Transverse colon (tissue), 4 donors: ENCODE data around the gene LYZL6. TPM values are rescaled to one million over a fixed set of nuclear protein-coding genes. Genes with fewer than 3 reads are reported as not detected.

Source experiments
- DNase-seq: peaks from one replicate; pipeline ENCODE4 v3.0.0-alpha.2; 2019
- H3K27ac ChIP-seq, 4 donors: fragments of 200-600 bp; sonication (generic); 2 replicates each; pipeline ENCODE4 v1.5.1; 2016 to 2018; ENCODE audit warnings: inconsistent platforms in 4 of 4
- H3K27me3 ChIP-seq: fragments of 200-600 bp; sonication (generic); 2 replicates; pipeline ENCODE4 v1.5.1; 2017; ENCODE audit warnings: inconsistent platforms
- H3K36me3 ChIP-seq, 4 donors: fragments of 200-600 bp; sonication (generic); 2 replicates each; pipeline ENCODE4 v1.5.1; 2017 to 2019; ENCODE audit warnings: inconsistent platforms in 4 of 4
- H3K4me1 ChIP-seq, 4 donors: fragments of 200-600 bp; sonication (generic); 2 replicates each; pipeline ENCODE4 v1.5.1; 2017 to 2020; ENCODE audit warnings: inconsistent platforms in 4 of 4
- H3K4me3 ChIP-seq, 4 donors: fragments of 200-600 bp; sonication (generic); 1 replicate in 1 of 4; 2 replicates in 3 of 4; pipeline versions ENCODE4 v1.5.1 to v1.6.1; 2017 to 2019; ENCODE audit warnings: inconsistent platforms in 4 of 4
- H3K9me3 ChIP-seq, 2 donors: fragments of 200-600 bp; sonication (generic); 2 replicates each; pipeline ENCODE4 v1.5.1; 2017 to 2019; ENCODE audit warnings: inconsistent platforms in 2 of 2
- CTCF ChIP-seq, 5 experiments: fragments of 200-600 bp in 3 of 5; fragments of 450-650 bp in 2 of 5; sonication (generic) in 3 of 5; IDR thresholded peaks; 1 replicate in 2 of 5; 2 replicates in 3 of 5; pipeline ENCODE4 v1.5.1; 2016 to 2017; ENCODE audit warnings: antibody characterized with exemption in 5 of 5, inconsistent platforms in 3 of 5, mild to moderate bottlenecking in 2 of 5, moderate library complexity in 1 of 5
- EP300 ChIP-seq: sonication (generic); formaldehyde crosslinking; IDR thresholded peaks from one replicate; pipeline ENCODE4 v1.6.1; 2017; ENCODE audit warnings: antibody characterized with exemption, low read depth
- POLR2A ChIP-seq: fragments of 450-650 bp; IDR thresholded peaks from one replicate; pipeline ENCODE4 v1.6.1; 2016; ENCODE audit warnings: antibody characterized with exemption, mild to moderate bottlenecking, moderate library complexity
- POLR2AphosphoS5 ChIP-seq, 3 donors: sonication (generic); formaldehyde crosslinking; IDR thresholded peaks; one replicate each; pipeline ENCODE4 v1.6.1; 2016; ENCODE audit warnings: antibody characterized with exemption in 3 of 3
- WGBS, 2 donors: methylation state at CpG; one replicate each; pipeline ENCODE4 v1.1.5; 2018; ENCODE audit warnings: low coverage in 1 of 2; 5-methylcytosine and 5-hydroxymethylcytosine counted together
- in situ Hi-C, 4 donors: fragments of 200-750 bp; cut with MboI; loops; one replicate each; pipeline versions ENCODE4 v1.15.0 to v1.15.1; 2017; ENCODE audit warnings: low sequenced_read_pairs in 3 of 4, low pct_ligation_motif_present in 1 of 4, low pct_unique_long_range_greater_than_20kb in 1 of 4
- intact Hi-C: fragments of 100-400 bp; cut with DNase I; formaldehyde crosslinking; loops from one replicate; pipeline ENCODE4 v1.15.1; 2023; ENCODE audit warnings: low total_unique reads
- total RNA-seq, 4 donors: library from RNA; depleted of rRNA; stranded (reverse); fragments of >200 nt; gene quantifications; one replicate each; pipeline ENCODE4 v1.1.0, GENCODE V29; 2016

The LYZL6 gene
- total RNA-seq = not detected

GRCh38 chr17:35943537-35943936 lies at the start of gene LYZL6:
LYZL6 (minus strand) TSS chr17:35943713; CDS start chr17:35939356, 4,357 bp downstream.
- intact Hi-C loops (no loop called here), in situ Hi-C loops (no loop called here)
- H3K4me1 ChIP-seq = peaks cover 5 to 19% (median 15%) of the 10 kb centered on the region in 4 donors
- H3K27me3 ChIP-seq = no peaks in the 10 kb centered on the region
- peak within 1 kb of the TSS in 1 of 4 donors; percentile 50 for H3K27ac ChIP-seq
- H3K9me3 ChIP-seq = no peaks in the 10 kb centered on the region
- WGBS, 2 donors = 50 to 73% methylated on average over 1 to 2 of the region's 2 CpGs
- TF ChIP-seq POLR2A (no peak), CTCF (IDR thresholded peaks at IDR 0.05) (no peak), POLR2AphosphoS5 (IDR thresholded peaks at IDR 0.05) (no peak), EP300 (no peak)
- no peak within 1 kb of the TSS for H3K4me3 ChIP-seq
- H3K36me3 ChIP-seq = no peaks in the 10 kb centered on the region
- no peak for DNase-seq

- TF ChIP-seq POLR2A (no peak), CTCF (IDR thresholded peaks at IDR 0.05) (no peak), EP300 (no peak), POLR2AphosphoS5 (IDR thresholded peaks at IDR 0.05) (no peak)
- no peaks in the 10 kb centered on the region for H3K9me3 ChIP-seq
- peaks cover 0 to 9% (median under 1%) of the 10 kb centered on the region in 4 donors for H3K36me3 ChIP-seq
- H3K4me1 ChIP-seq = no peaks in the 10 kb centered on the region
- 48 to 63% methylated on average over 1 to 2 of the region's 2 CpGs for WGBS, 2 donors
- intact Hi-C loops = no loop called here
- H3K27ac ChIP-seq = no peak overlapping the region
- in situ Hi-C loops = no loop called here
- no peak for DNase-seq
- H3K27me3 ChIP-seq = no peaks in the 10 kb centered on the region
- no peak overlapping the region for H3K4me3 ChIP-seq
Measured at GRCh38 chr17:35991075-35991474, 47.6 kb upstream of the LYZL6 start.

- in situ Hi-C loops = no loop called here
- DNase-seq = no peak
- H3K27ac ChIP-seq = peak overlapping the region in 2 of 4 donors; percentile 3 to 37
Measured at GRCh38 chr17:35988164-35988563, 44.7 kb upstream of the LYZL6 start.

GRCh38 chr17:35986643-35987042 lies 43.1 kb upstream of the LYZL6 start, which contains the start of gene CCL14:
CCL14 (minus strand) TSS chr17:35986729; CDS start chr17:35986649, 80 bp downstream.
- H3K4me1 ChIP-seq = peaks cover 0 to 4% (median 0%) of the 10 kb centered on the region in 4 donors
- H3K9me3 ChIP-seq = no peaks in the 10 kb centered on the region
- no peaks in the 10 kb centered on the region for H3K27me3 ChIP-seq
- WGBS, 2 donors = 84 to 88% methylated on average over 1 of the region's 1 CpG
- H3K36me3 ChIP-seq = peaks cover 0 to 9% (median 0%) of the 10 kb centered on the region in 4 donors
- no peak within 1 kb of the TSS for H3K4me3 ChIP-seq
- intact Hi-C loops = loop anchor here (10.0 kb wide), 1 partner anchor 158 kb away; no protein-coding TSS in a partner anchor
- TF ChIP-seq EP300 = no peak
- TF ChIP-seq POLR2A = no peak
- H3K27ac ChIP-seq = no peak within 1 kb of the TSS
- in situ Hi-C loops = no loop called here
- DNase-seq = no peak

More at GRCh38 chr17:35988164-35988563, 44.7 kb upstream of the LYZL6 start:
- H3K9me3 ChIP-seq = no peaks in the 10 kb centered on the region
- TF ChIP-seq POLR2AphosphoS5 (IDR thresholded peaks at IDR 0.05) = no peak
- TF ChIP-seq EP300 = no peak
- TF ChIP-seq POLR2A = no peak
- no peak for TF ChIP-seq CTCF (IDR thresholded peaks at IDR 0.05)
- peaks cover 0 to 9% (median 0%) of the 10 kb centered on the region in 4 donors for H3K36me3 ChIP-seq
- intact Hi-C loops = loop anchor here (10.0 kb wide), 1 partner anchor 157 kb away; no protein-coding TSS in a partner anchor
- H3K27me3 ChIP-seq = no peaks in the 10 kb centered on the region
- H3K4me1 ChIP-seq = no peaks in the 10 kb centered on the region
- H3K4me3 ChIP-seq = no peak overlapping the region
